CD14-positive monocyte (primary cell): Measurements from ENCODE around the gene ASPSCR1. TPM values are rescaled to one million over a fixed set of nuclear protein-coding genes. Genes with fewer than 3 reads are reported as not detected.

Experiments used
- DNase-seq, 3 donors: peaks; one replicate each; pipeline ENCODE4 v3.0.0-alpha.2; 2011 to 2022
- H2AFZ ChIP-seq: 2 replicates; pipeline ENCODE4 v1.6.0; 2012; ENCODE audit warnings: mild to moderate bottlenecking, low read depth, low read length, inconsistent platforms; ENCODE audit not compliant: insufficient read depth, poor library complexity, severe bottlenecking
- H3K27ac ChIP-seq, 2 donors: 1 replicate in 1 of 2; 2 replicates in 1 of 2; pipeline ENCODE4 v1.5.1; 2012 to 2013; ENCODE audit warnings: low read length in 2 of 2, control low read depth in 1 of 2, inconsistent platforms in 1 of 2, low read depth in 1 of 2, mild to moderate bottlenecking in 1 of 2
- H3K27me3 ChIP-seq, 2 donors: one replicate each; pipeline versions ENCODE4 v1.6.0 to v1.6.1; 2011 to 2013; ENCODE audit warnings: low read length in 2 of 2; ENCODE audit not compliant: control insufficient read depth in 2 of 2, insufficient read depth in 2 of 2
- H3K36me3 ChIP-seq, 2 donors: replicated peaks in 1 of 2; 1 replicate in 1 of 2; 2 replicates in 1 of 2; pipeline versions ENCODE4 v1.5.1 to v1.6.1; 2012 to 2013; ENCODE audit warnings: low read length in 2 of 2, control low read depth in 1 of 2, inconsistent platforms in 1 of 2, mild to moderate bottlenecking in 1 of 2; ENCODE audit not compliant: insufficient read depth in 2 of 2, control insufficient read depth in 1 of 2
- H3K4me1 ChIP-seq, 2 donors: 1 replicate in 1 of 2; 2 replicates in 1 of 2; pipeline versions ENCODE4 v1.5.1 to v1.6.1; 2012 to 2013; ENCODE audit warnings: low read length in 2 of 2, control low read depth in 1 of 2, inconsistent platforms in 1 of 2, mild to moderate bottlenecking in 1 of 2, moderate library complexity in 1 of 2; ENCODE audit not compliant: insufficient read depth in 2 of 2, control insufficient read depth in 1 of 2
- H3K4me2 ChIP-seq: replicated peaks from 2 replicates; pipeline ENCODE3; 2012; ENCODE audit warnings: low read length, moderate library complexity, mild to moderate bottlenecking; ENCODE audit not compliant: poor library complexity, severe bottlenecking; ENCODE audit errors: extremely low read depth
- H3K4me3 ChIP-seq, 3 experiments: fragments of 200-600 bp in 1 of 3; sonication (generic) in 1 of 3; replicated peaks in 1 of 3; 1 replicate in 2 of 3; 2 replicates in 1 of 3; pipeline ENCODE4 v1.5.1; 2011 to 2013; ENCODE audit warnings: low read length in 3 of 3, mild to moderate bottlenecking in 3 of 3, control low read depth in 2 of 3, low read depth in 2 of 3, inconsistent platforms in 1 of 3, moderate library complexity in 1 of 3
- H3K79me2 ChIP-seq: 2 replicates; pipeline ENCODE4 v1.6.0; 2012; ENCODE audit warnings: mild to moderate bottlenecking, control low read depth, inconsistent platforms, low read length, moderate library complexity; ENCODE audit not compliant: insufficient read depth
- H3K9ac ChIP-seq: 2 replicates; pipeline ENCODE4 v1.6.0; 2017; ENCODE audit warnings: low read length, mild to moderate bottlenecking; ENCODE audit not compliant: insufficient read depth, poor library complexity, severe bottlenecking
- H3K9me3 ChIP-seq, 2 donors: replicated peaks in 1 of 2; 1 replicate in 1 of 2; 2 replicates in 1 of 2; pipeline versions ENCODE4 v1.5.1 to v1.6.1; 2012 to 2013; ENCODE audit warnings: low read length in 2 of 2, control low read depth in 1 of 2; ENCODE audit not compliant: control insufficient read depth in 1 of 2, insufficient read depth in 1 of 2
- H4K20me1 ChIP-seq: 2 replicates; pipeline ENCODE4 v1.6.0; 2012; ENCODE audit warnings: mild to moderate bottlenecking, low read length, control low read depth, moderate library complexity; ENCODE audit not compliant: insufficient read depth
- H3K27ac Mint-ChIP-seq, 7 donors: one replicate each; pipeline ENCODE4 v1.8.0; 2020; ENCODE audit warnings: mild to moderate bottlenecking in 7 of 7, mixed read lengths in 7 of 7, moderate library complexity in 6 of 7, inconsistent platforms in 2 of 7
- H3K27me3 Mint-ChIP-seq, 3 donors: one replicate each; pipeline ENCODE4 v1.8.0; 2021 to 2022; ENCODE audit warnings: low read depth in 3 of 3, mild to moderate bottlenecking in 3 of 3, mixed read lengths in 3 of 3, moderate library complexity in 3 of 3, inconsistent platforms in 1 of 3
- H3K36me3 Mint-ChIP-seq, 2 donors: one replicate each; pipeline ENCODE4 v1.8.0; 2020; ENCODE audit warnings: mixed read lengths in 2 of 2, inconsistent platforms in 1 of 2, mild to moderate bottlenecking in 1 of 2
- H3K4me1 Mint-ChIP-seq: one replicate; pipeline ENCODE4 v1.8.0; 2020; ENCODE audit warnings: mild to moderate bottlenecking, mixed read lengths
- H3K4me3 Mint-ChIP-seq, 2 donors: one replicate each; pipeline ENCODE4 v1.8.0; 2020; ENCODE audit warnings: mild to moderate bottlenecking in 2 of 2, mixed read lengths in 2 of 2, moderate library complexity in 1 of 2
- H3K9me3 Mint-ChIP-seq, 7 donors: one replicate each; pipeline ENCODE4 v1.8.0; 2020 to 2022; ENCODE audit warnings: mixed read lengths in 7 of 7, mild to moderate bottlenecking in 6 of 7, moderate library complexity in 6 of 7, inconsistent platforms in 2 of 7
- WGBS: methylation state at CpG from one replicate; pipeline ENCODE4 v1.1.5; 2013; ENCODE audit warnings: missing lambda C conversion rate; ENCODE audit not compliant: insufficient coverage; 5-methylcytosine and 5-hydroxymethylcytosine counted together
- intact Hi-C, 2 donors: fragments of 100-400 bp; cut with micrococcal nuclease; formaldehyde crosslinking; loops; one replicate each; pipeline versions ENCODE4 v1.15.0 to v1.15.1; 2023
- polyA plus RNA-seq, 3 donors: library from polyadenylated mRNA; depleted of rRNA in 1 of 3; unstranded in 2 of 3; stranded (reverse) in 1 of 3; fragments of 300-500 nt in 2 of 3; fragments of >200 nt in 1 of 3; fragmentation: Illumina TruSeq in 2 of 3; gene quantifications; 1 replicate in 2 of 3; 2 replicates in 1 of 3; pipeline ENCODE4 v1.2.3, GENCODE V29; 2012 to 2021
- TF ChIP-seq, protein P1 (sequence below): fragments of 200-600 bp; IDR thresholded peaks from one replicate; pipeline ENCODE4 v1.8.0; 2022; ENCODE audit warnings: antibody characterized with exemption, mild to moderate bottlenecking

ASPSCR1 gene
- polyA plus RNA-seq, 3 donors: 25.5 to 31.9 (median 25.6) TPM

DNA sequence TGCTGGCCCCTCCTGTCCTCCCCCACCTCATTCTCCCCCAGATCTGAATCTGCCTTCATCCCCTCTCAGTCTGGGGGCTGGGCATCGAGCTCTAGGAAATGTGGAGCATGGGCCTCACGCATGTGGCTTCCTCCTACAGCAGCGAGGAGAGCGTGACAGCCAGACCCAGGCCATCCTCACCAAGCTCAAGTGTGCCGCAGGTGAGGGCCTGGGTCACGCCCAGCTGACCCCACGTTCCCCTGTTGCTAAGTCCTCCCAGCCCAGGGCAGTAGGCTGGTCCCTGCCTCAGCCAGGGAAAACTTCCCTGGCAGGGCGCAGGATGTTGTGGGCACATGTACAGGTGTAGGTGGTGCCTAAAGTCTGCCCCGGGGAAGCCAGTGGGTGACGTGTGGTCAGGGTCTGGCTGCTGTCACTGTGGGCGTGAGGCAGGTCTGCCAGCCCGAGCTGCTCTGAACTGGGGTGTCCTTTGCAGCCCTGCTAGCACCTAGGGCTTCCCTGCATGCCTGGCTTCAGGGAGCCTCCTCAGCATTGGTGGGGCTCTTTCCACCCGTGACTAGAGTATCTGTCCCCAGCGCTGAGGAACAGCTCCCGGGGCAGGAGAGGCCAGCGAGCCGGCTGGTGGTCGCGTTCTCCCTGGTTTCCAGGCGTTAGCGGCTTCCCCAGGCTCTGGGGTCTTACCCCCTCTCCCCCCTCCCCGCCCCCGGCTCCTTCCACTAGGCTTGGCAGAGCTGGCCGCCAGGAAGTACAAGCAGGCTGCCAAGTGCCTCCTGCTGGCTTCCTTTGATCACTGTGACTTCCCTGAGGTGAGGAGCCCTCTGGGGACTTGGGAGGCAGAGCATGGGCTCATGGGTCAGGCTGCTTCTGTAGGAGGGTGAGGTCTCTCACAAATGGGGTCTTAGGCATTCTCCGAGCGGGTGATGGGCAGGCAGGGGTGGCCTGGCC lies 77.9 kb downstream of the ASPSCR1 start:
- no peak overlapping the region for H3K27ac Mint-ChIP-seq
- TF ChIP-seq, protein P1, sequence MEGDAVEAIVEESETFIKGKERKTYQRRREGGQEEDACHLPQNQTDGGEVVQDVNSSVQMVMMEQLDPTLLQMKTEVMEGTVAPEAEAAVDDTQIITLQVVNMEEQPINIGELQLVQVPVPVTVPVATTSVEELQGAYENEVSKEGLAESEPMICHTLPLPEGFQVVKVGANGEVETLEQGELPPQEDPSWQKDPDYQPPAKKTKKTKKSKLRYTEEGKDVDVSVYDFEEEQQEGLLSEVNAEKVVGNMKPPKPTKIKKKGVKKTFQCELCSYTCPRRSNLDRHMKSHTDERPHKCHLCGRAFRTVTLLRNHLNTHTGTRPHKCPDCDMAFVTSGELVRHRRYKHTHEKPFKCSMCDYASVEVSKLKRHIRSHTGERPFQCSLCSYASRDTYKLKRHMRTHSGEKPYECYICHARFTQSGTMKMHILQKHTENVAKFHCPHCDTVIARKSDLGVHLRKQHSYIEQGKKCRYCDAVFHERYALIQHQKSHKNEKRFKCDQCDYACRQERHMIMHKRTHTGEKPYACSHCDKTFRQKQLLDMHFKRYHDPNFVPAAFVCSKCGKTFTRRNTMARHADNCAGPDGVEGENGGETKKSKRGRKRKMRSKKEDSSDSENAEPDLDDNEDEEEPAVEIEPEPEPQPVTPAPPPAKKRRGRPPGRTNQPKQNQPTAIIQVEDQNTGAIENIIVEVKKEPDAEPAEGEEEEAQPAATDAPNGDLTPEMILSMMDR: no peak
- 92% methylated on average over 19 of the region's 26 CpGs for WGBS
- Histone ChIP-seq H4K20me1 (peaks cover 27% of the 10 kb centered on the region), H2AFZ (no peak overlapping the region), H3K9me3 (no peaks in the 10 kb centered on the region), H3K27me3 (no peaks in the 10 kb centered on the region), H3K79me2 (peaks cover 21% of the 10 kb centered on the region), H3K36me3 (peaks cover 68 to 71% of the 10 kb centered on the region in 2 donors), H3K4me2 (no peak overlapping the region), H3K4me3 (no peak overlapping the region), H3K9ac (no peak overlapping the region), H3K4me1 (peaks cover 20 to 25% of the 10 kb centered on the region in 2 donors), H3K27ac (no peak overlapping the region)
- no peaks in the 10 kb centered on the region for H3K27me3 Mint-ChIP-seq
- DNase-seq: no peak
- H3K4me1 Mint-ChIP-seq: peaks cover 16% of the 10 kb centered on the region
- no peak overlapping the region for H3K4me3 Mint-ChIP-seq
- H3K36me3 Mint-ChIP-seq: peaks cover 26 to 70% of the 10 kb centered on the region in 2 donors
- no peaks in the 10 kb centered on the region for H3K9me3 Mint-ChIP-seq
- intact Hi-C loops: no loop called here

DNA sequence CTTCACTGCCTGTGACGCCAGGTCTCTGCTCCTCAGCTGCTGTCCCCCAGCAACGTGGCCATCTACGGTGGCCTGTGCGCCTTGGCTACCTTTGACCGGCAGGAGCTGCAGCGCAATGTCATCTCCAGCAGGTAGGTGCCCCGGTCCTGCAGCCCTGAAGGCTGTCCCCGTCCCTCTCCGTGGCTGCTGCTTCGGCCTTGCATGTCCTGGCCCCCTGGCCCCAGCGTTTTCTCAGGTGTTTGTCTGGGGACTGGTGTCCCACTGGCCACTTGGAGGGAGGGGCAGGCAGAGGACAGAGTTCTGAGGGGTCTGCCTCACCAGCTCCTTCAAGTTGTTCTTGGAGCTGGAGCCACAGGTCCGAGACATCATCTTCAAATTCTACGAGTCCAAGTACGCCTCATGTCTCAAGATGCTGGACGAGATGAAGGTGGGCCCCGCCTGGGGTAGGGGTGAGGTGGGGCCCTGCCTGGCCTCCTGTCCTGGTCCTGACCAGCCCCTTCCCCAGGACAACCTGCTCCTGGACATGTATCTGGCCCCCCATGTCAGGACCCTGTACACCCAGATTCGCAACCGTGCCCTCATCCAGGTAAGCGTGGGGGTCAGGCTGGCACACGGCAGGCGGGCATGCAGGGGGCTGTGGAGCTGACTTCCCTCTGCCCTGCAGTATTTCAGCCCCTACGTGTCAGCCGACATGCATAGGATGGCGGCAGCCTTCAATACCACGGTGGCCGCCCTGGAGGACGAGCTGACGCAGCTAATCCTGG lies 78.7 kb downstream of the ASPSCR1 start:
- peaks cover 76 to 79% of the 10 kb centered on the region in 2 donors for H3K36me3 ChIP-seq
- intact Hi-C loops: no loop called here

More for the DNA sequence above, 78.7 kb downstream of the ASPSCR1 start:
- Histone ChIP-seq H3K79me2 (peaks cover 21% of the 10 kb centered on the region), H3K27me3 (no peaks in the 10 kb centered on the region), H3K27ac (no peak overlapping the region), H3K9me3 (no peaks in the 10 kb centered on the region), H4K20me1 (peaks cover 27% of the 10 kb centered on the region), H3K4me2 (no peak overlapping the region), H2AFZ (no peak overlapping the region), H3K4me1 (peaks cover 12 to 17% of the 10 kb centered on the region in 2 donors), H3K9ac (no peak overlapping the region), H3K4me3 (no peak overlapping the region)
- Mint-ChIP-seq H3K4me3 (no peak overlapping the region), H3K9me3 (no peaks in the 10 kb centered on the region), H3K36me3 (peaks cover 31 to 73% of the 10 kb centered on the region in 2 donors), H3K4me1 (peaks cover 9% of the 10 kb centered on the region), H3K27me3 (no peaks in the 10 kb centered on the region), H3K27ac (no peak overlapping the region)
- 93% methylated on average over 25 of the region's 28 CpGs for WGBS
- DNase-seq: no peak
- TF ChIP-seq, protein P1: no peak
